ENCODE measurements around the gene MAFF. TPM values are rescaled to one million over a fixed set of nuclear protein-coding genes. Genes with fewer than 3 reads are reported as not detected.

MAFF gene
- total RNA-seq, 4 donors from 2014 or later: 10.1 to 180 (median 44.0) TPM

- Histone ChIP-seq H3K4me1 (peaks cover 9 to 14% of the 10 kb centered on the region in 2 donors), H3K27me3 (no peaks in the 10 kb centered on the region), H3K36me3 (no peaks in the 10 kb centered on the region), H3K4me3 (no peak overlapping the region), H3K9me3 (no peaks in the 10 kb centered on the region), H3K27ac (no peak overlapping the region)
- intact Hi-C loops (cut with DNase I; ENCODE audit: low total_unique reads): no loop called here
- DNase-seq: no peak
- TF ChIP-seq POLR2A (IDR thresholded peaks at IDR 0.05) (no peak), CTCF (IDR thresholded peaks at IDR 0.05) (no peak)
These were observed 33.6 kb downstream of the MAFF start for GRCh38 chr22:38235240-38235850.

DNA sequence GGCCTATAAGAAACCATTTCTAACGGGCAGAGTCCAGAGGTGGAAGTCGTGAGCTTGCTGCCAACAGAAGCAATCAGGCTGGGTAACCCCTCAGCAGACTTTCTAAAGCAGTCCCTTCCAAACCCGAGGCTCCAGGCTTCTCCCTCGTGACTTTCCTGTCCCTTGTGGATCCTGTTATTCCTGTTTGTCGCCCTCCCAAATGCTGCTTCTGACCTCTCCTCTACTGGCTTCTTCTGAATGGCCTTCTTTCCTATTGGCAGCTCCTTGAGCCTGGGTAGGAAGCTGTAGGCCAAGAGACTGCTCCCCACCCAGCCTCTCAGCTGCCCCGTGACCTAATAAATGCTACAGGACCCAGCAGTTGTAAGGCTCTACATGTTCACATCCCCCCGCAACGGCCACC is 35.0 kb downstream of the MAFF start:
- intact Hi-C loops (cut with DNase I; ENCODE audit: low total_unique reads): no loop called here
- no peaks in the 10 kb centered on the region for H3K36me3 ChIP-seq
- no peak overlapping the region for H3K4me3 ChIP-seq
- peaks cover 9 to 14% of the 10 kb centered on the region in 2 donors for H3K4me1 ChIP-seq
- DNase-seq: no peak
- no peaks in the 10 kb centered on the region for H3K27me3 ChIP-seq
- TF ChIP-seq CTCF (IDR thresholded peaks at IDR 0.05) (no peak), POLR2A (IDR thresholded peaks at IDR 0.05) (no peak)
- H3K9me3 ChIP-seq: no peaks in the 10 kb centered on the region
- no peak overlapping the region for H3K27ac ChIP-seq

DNA sequence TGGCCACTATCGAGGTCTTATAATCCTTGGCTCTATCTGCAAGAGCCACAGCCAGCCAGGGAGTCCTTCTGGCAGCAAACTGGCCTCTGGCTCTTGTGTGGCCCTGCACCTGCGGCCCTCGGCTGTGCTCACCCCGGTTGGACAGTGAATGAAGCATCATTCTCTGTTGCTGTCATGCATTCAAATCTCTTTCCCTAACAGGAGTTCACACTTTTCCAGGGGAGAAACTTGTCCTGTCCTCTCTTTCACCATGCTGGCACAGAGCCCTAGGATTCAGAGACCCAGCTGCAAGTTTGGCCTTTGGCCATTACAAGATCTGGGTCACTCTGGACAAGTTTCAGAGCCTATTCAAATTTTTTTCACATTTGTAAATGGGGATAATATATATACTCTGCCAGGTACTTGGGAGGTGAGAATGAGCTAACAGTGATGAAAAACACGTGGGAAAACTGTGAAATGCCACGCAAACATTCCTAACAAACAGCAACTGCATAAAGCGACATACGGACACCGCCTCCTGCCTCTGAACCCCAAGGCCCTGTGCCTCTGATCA is 36.8 kb downstream of the MAFF start:
- H3K27me3 ChIP-seq: no peaks in the 10 kb centered on the region
- no peak for TF ChIP-seq CTCF (IDR thresholded peaks at IDR 0.05)
- no peak for TF ChIP-seq POLR2A (IDR thresholded peaks at IDR 0.05)
- no peak overlapping the region for H3K4me3 ChIP-seq
- H3K36me3 ChIP-seq: no peaks in the 10 kb centered on the region
- H3K27ac ChIP-seq: peak overlapping the region; percentile 45 to 56
- H3K9me3 ChIP-seq: no peaks in the 10 kb centered on the region
- peaks cover 9 to 14% of the 10 kb centered on the region in 2 donors for H3K4me1 ChIP-seq
- DNase-seq: peak in 1 of 2 donors; percentile 61
- intact Hi-C loops (cut with DNase I; ENCODE audit: low total_unique reads): no loop called here

DNA sequence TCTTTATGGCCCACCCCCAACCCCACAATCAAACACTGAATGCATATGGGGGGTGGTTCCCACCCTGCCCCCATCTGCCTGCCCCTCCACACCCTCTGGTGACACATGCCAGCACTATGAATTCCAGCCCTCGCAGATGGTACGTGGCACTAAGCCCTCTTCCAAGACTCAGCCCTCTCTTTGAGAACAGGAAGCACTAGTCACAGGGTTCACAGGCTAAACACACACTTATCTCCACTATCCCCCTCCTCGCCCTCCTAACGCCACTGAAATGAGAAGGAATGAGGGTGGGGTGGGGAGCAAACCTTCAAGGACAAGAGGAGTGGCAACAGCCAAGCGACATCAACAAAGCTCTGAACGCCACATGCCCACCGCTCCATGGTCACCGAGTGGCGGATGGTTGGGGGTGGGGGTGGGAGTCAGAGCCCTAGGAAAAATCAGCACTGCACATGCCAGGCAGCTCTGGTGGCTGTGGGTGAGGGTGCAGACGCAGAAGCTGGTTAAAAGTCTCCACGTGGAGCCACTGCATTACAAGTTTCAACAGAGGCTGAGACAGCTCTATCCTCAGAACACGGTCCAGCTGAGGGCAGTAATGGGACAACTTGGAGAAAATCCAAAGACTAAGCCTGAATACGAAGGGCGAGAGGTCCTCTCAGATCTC is 37.4 kb downstream of the MAFF start:
- DNase-seq: no peak
- intact Hi-C loops (cut with DNase I; ENCODE audit: low total_unique reads): no loop called here
- Histone ChIP-seq H3K4me1 (peaks cover 9 to 14% of the 10 kb centered on the region in 2 donors), H3K36me3 (no peaks in the 10 kb centered on the region), H3K27ac (peak overlapping the region; percentile 45 to 56), H3K4me3 (no peak overlapping the region), H3K27me3 (no peaks in the 10 kb centered on the region), H3K9me3 (no peaks in the 10 kb centered on the region)
- TF ChIP-seq POLR2A (IDR thresholded peaks at IDR 0.05) (no peak), CTCF (IDR thresholded peaks at IDR 0.05) (peak in 2 of 4 experiments; percentile 30)

- no peak for DNase-seq
- no peak overlapping the region for H3K4me3 ChIP-seq
- H3K27me3 ChIP-seq: no peaks in the 10 kb centered on the region
- intact Hi-C loops (cut with DNase I; ENCODE audit: low total_unique reads): no loop called here
- H3K36me3 ChIP-seq: no peaks in the 10 kb centered on the region
- peaks cover 9 to 14% of the 10 kb centered on the region in 2 donors for H3K4me1 ChIP-seq
- H3K27ac ChIP-seq: no peak overlapping the region
- H3K9me3 ChIP-seq: no peaks in the 10 kb centered on the region
- no peak for TF ChIP-seq POLR2A (IDR thresholded peaks at IDR 0.05)
- TF ChIP-seq CTCF (IDR thresholded peaks at IDR 0.05): no peak
These were observed 39.0 kb downstream of the MAFF start for GRCh38 chr22:38240734-38241252.

Data from uterus (tissue), 4 donors.